GM12873 (cell line): Measurements from ENCODE around the gene AIRE.

Experiments used
- TF ChIP-seq, protein P1 (sequence below): IDR thresholded peaks from 2 replicates; pipeline ENCODE4 v1.5.1; 2012; ENCODE audit warnings: low read depth, mild to moderate bottlenecking, moderate library complexity, low read length, control low read depth; ENCODE audit not compliant: insufficient read depth; ENCODE audit errors: missing control alignments

AIRE gene

DNA sequence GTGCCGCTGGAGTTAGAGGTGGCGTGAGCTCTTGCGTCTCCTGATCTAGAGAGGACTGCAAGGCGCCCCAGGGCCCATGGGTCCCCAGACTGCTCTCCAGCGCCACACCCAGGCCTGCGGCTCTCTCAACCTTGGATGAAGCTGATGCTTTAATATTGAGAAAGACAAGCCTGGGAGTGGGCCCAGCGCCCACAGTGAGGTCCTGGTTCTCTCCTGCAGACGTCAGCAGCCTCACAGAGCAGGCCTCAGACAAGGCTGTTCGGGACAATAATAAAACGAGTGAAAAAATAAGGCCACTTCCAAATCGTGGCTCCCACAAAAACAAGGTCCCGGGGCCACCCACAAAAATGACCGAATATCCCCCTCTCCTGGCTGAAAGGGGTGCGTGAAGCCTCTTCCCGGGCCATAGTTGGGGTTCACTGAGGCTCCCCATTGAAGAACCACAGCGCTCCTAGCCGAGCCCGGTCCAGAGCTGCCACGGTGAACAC is 18.0 kb upstream of the AIRE start:
- TF ChIP-seq, protein P1, sequence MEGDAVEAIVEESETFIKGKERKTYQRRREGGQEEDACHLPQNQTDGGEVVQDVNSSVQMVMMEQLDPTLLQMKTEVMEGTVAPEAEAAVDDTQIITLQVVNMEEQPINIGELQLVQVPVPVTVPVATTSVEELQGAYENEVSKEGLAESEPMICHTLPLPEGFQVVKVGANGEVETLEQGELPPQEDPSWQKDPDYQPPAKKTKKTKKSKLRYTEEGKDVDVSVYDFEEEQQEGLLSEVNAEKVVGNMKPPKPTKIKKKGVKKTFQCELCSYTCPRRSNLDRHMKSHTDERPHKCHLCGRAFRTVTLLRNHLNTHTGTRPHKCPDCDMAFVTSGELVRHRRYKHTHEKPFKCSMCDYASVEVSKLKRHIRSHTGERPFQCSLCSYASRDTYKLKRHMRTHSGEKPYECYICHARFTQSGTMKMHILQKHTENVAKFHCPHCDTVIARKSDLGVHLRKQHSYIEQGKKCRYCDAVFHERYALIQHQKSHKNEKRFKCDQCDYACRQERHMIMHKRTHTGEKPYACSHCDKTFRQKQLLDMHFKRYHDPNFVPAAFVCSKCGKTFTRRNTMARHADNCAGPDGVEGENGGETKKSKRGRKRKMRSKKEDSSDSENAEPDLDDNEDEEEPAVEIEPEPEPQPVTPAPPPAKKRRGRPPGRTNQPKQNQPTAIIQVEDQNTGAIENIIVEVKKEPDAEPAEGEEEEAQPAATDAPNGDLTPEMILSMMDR = peak; percentile 53

DNA sequence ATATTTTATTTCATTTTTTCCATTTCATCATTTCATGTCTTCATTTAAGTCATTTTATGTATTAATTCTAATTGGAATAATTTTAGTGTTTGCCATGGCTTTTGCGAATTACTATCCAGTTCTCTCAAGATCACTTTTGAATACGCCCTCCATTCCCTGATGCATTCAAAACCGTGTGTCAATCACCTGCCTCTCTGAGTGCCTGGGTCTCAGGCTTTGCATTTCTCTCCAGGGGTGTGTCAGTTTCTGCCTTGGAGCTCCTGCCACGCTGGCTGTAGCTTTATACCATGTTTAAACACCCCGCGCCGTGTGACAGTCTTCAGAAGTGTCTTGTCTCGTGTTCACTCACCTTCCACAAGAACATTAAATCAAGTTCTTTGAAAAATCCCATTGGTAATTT is 16.6 kb upstream of the AIRE start:
- TF ChIP-seq, protein P1 = no peak

DNA sequence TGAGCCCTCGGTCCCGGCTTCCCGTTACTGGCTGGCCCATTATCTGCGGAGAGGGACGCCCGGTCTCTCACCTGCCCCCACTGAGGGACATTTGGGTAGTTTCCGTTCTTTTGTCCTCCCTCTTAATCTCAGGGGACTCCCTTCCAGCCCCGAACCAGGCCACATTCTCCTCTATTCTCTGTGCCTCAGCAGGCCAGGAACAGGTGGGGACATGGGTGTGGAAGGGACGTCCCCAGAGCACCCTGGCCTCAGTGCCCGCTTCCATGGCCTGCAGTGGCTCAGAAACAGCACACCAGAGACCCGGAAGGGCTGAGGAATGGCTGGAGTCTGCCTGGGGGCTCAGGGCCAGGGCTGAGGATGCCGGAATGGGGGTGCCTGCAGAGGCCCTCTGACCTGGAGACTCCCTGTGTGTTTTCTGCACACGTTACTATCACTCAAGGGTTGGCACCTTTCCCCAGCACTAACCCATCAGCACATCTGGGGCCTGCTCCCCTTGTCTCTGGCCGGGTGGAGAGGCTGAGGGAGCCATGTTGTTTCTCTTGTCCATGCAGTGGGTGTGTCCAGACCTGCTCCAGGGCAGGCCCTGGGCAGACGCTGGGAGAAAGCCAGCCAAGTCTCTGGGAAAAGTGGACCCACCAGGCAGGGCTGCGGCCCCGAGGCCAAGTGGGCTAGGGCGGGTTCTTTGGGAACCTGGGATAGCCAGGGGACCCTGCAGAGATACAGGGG is 14.0 kb upstream of the AIRE start:
- TF ChIP-seq, protein P1 = no peak

DNA sequence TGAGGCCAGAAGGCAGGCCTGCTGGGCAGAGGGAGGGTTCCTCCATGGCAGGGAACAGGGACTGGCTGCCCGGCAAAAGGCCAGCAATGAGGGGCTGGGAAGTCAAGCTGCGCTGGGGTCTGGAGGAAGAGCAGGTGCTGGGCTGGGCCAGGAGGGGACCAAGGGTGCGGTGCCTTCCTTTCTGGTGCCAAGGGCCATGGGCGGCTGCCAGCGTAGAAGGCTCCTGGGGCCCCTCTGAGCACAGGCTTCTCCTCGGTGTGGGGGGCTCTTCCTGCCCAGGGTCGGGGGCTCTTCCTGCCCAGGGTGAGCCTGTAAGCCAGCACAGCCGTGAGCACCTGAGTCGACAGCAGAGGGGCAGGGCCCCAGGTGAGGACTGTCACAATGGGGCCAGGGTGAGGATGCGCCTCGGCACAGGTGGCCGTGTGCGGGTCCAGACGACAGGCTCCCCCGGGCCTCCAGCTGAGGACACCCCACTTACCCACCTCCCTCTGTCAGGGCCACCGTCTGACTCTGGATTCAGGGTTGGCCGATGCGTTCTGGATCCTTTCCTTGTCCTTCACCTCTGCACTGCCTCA is 13.3 kb upstream of the AIRE start:
- TF ChIP-seq, protein P1 = no peak

DNA sequence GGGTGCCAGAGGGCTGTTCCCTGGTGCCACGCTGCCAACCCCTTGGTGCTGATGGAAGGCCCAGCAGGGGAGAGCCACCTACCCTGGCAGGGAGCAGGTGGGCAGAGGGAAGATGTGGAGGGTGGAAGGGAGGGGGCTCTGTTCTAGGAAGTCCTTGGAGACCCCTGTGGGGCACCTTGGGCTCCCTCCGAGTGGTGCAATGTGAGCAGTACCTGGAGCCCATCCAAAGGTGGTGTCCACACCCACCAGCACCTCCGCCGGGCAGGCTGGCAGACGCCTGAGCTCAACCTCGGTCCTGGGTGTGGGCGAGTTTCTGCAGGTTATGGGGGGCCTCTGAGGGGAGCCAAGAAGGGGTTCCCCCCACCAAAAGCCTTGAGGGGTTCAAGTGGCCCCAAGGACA is 12.6 kb upstream of the AIRE start:
- TF ChIP-seq, protein P1 = no peak

DNA sequence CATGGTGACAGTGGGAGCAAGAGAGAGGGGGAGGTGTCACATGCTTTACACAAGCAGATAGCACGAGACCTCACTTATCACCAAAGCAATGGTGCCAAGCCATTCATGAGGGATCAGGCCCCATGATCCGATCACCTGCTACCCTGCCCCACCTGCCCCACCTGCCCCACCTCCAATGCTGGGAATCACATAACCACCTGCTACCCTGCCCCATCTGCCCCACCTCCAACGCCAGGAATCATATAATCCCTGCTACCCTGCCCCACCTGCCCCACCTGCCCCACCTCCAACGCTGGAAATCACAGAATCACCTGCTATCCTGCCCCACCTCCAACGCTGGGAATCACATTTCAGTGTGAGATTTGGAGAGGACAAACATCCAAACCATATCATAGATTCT is 10.6 kb upstream of the AIRE start:
- TF ChIP-seq, protein P1 = no peak

DNA sequence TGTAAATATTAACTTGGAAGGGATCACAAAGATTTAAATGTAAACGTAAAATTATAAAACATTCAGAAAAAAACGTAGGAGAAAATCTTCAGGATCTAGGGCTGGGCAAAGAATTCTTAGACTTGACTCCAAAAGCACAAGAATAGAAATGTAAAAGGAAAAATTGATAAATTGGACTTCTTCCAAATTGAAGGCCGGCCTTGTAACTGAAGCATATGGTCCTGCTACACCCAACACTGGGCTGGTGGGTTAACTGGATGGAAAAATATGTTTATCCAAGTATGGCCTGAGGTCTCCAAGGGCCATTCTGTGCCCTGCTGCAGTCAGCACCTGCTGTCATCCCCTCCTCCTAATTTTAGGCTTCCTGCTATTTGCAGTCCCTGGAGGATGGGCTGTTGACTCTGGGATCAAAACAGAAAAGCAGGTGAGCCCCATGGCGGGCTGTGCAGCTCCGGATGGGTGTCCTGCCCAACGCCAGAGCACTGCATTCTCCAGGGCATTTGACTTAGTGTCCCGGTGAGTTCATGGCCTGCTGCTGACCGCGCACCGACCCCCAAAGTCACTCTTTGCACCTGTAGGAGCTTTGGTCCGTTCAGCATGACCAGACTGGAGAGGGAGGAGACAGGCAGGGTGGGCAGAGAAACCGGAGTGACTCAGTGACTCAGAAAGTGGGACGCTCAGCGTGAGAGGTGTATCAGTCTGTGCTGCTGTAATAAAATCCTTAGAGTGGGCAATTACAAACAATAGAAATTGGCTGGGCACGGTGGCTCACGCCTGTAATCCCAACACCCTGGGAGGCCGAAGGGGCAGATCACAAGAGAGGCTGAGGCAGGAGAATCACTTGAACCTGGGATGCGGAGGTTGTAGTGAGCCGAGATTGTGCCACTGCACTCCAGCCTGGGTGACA is 6.1 kb upstream of the AIRE start:
- TF ChIP-seq, protein P1 = no peak
